HG02840 (cell line): ENCODE data around the gene NAALADL1.
"Not testable (repeated sequence)": the region's sequence is repeated elsewhere in the genome, so short reads cannot be mapped to it uniquely, and the experiment has no call there.

ENCODE experiments used
- ATAC-seq: cut with Tn5 transposase; IDR thresholded peaks from one replicate; pipeline ENCODE4 v1.9.1; 2021; ENCODE audit warnings: mild to moderate bottlenecking, moderate library complexity, moderate number of reproducible peaks; ENCODE audit not compliant: unreplicated experiment, low FRiP score

The NAALADL1 gene

GRCh38 chr11:65017937-65018336 lies 40.4 kb downstream of the NAALADL1 start:
- no peak for ATAC-seq

DNA sequence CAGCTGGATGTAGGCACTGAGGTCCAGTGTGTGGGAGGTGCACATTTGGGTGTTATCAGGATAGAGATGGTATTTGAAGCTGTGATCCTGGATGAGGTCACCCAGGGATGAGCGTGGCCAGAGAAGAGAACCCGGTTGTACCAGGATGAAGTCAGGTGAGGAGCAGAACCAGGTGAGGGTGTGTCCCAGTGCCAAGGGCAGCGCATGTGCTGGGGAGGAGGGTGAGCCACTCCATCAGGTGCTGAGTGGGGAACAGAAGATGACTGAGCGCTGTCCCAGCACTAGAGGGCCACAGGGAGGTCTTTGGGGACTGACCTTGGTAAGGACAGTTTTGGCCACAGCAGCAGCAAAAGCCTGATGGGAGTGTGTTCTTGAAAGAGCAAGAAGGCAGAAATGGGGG lies 41.6 kb downstream of the NAALADL1 start:
- ATAC-seq: no peak

DNA sequence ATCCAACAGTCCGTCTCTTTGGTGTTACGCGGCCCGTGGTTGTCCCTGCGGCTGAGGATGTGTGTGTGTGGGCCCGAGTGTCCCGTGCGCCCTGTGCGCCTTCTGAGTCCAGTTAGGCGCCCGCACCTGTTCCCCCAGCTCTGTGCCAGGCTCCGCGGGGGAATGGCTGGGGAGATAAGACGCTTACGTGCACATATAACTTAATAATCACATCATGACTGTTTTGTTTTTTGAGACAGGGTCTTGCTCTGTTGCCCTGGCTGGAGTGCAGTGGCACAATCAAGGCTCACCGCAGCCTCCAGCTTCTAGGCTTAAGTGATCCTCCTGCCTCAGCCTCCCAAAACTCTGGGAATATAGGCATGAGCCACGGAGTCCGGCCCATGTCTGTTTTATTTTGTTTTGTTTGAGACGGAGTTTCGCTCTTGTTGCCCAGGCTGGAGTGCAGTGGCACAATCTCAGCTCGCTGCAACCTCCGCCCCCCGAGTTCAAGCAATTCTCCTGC lies 43.6 kb downstream of the NAALADL1 start:
- peak; percentile 7 for ATAC-seq

DNA sequence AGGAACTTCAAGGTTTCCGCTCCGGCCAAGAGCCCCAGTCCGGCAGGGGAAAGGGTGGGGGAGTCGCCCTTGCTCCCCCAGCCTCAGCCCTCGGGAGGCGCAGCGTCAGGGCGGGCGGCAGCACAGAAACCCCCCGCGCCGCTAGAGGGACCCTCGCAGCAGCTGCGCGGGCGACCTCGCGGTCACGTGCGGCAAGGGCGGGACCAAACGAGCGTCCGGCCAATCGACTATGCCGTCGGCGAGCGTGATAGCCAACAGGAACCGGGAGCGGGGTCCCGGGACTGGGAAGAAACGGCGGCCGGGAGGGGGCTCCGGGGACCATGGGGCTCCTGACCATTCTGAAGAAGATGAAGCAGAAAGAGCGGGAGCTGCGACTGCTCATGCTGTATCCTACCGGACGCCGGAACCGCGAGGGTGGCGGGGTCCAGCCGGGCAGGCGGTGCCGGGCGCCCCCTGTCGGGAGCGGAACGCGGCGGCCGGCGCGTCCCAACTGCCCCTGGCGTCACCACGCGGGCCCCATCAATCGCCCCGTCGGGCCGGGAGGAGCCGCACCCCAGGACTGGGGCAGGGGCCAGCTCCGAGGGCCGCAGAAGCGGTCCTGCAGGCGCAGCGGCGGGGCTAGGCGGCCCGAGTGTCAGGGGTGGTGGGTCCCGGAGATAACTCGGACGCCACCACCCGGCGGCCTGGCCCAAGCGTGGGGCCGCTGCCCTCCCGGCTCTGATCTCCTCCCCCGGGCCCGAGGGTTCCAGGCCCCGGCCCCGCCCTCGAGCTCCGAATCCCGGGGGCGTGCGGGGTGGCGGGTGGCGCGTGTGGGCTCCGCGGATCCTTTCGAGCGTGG lies 44.2 kb downstream of the NAALADL1 start, which contains the start of gene ARL2:
Gene ARL2, plus strand, starts transcription at position 273 of the 838 bp plus-strand sequence. Its CDS starts 48 bp downstream, at position 321.
- peak; percentile 69 for ATAC-seq

- peak; percentile 61 for ATAC-seq
Measured at GRCh38 chr11:65013130-65013887, 45.0 kb downstream of the NAALADL1 start.

DNA sequence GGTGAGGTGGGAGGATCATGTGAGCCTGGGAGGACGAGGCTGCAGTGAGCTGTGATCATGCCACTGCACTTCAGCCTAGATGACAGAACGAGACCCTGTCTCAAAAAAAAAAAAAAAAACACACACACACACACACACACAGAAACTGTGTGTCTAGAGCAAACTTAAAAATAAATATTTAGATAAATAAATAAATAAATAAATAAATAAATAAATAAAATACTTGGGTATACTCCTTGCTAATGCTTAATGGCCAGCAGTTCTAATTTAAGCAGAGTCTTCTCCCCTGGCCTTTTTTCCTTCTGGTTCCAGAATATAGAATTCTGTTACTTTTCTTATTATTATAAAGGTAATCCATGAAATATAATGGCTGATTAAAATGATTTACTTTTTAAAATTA lies 49.5 kb downstream of the NAALADL1 start:
- no peak for ATAC-seq

GRCh38 chr11:65008016-65008415 lies 50.3 kb downstream of the NAALADL1 start:
- no peak for ATAC-seq

DNA sequence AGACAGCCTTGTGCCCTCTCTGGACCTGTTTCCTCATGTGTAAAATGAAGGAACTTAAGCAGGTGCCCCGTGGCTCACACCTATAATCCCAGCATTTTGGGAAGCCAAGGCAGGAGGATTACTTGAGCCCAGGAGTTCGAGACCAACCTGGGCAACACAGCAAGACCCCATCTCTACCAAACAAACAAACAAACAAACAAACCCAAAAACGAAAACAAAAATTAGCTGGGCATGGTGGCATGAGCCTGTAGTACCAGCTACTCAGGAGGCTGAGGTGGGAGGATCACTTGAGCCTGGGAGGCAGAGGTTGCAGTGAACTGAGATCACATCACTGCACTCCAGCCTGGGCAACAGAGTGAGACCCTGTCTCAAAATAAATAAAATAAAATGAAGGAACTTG lies 54.4 kb downstream of the NAALADL1 start:
- not testable (repeated sequence) for ATAC-seq

GRCh38 chr11:65003282-65003681 lies 55.1 kb downstream of the NAALADL1 start:
- no peak for ATAC-seq

GRCh38 chr11:65002706-65003105 lies 55.6 kb downstream of the NAALADL1 start:
- ATAC-seq: no peak

DNA sequence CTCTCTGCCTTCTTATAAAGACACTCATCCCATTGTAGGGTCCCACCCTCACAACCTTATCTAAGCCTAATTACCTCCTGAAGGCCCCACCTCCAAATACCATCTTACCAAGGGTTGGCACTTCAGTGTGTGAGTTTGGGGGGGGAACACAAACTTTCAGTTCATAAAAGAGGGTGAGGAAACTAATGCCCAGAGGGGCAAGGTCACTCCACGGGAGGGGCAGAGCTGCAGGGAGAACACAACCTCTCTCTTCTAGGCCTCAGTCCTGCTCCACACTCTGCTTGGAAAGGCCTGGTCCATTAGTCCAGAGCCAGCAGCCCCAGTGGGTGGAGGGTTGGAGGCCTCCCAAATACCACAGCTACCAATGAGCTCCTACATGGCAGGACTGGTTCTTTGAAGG lies 58.9 kb downstream of the NAALADL1 start:
- no peak for ATAC-seq

DNA sequence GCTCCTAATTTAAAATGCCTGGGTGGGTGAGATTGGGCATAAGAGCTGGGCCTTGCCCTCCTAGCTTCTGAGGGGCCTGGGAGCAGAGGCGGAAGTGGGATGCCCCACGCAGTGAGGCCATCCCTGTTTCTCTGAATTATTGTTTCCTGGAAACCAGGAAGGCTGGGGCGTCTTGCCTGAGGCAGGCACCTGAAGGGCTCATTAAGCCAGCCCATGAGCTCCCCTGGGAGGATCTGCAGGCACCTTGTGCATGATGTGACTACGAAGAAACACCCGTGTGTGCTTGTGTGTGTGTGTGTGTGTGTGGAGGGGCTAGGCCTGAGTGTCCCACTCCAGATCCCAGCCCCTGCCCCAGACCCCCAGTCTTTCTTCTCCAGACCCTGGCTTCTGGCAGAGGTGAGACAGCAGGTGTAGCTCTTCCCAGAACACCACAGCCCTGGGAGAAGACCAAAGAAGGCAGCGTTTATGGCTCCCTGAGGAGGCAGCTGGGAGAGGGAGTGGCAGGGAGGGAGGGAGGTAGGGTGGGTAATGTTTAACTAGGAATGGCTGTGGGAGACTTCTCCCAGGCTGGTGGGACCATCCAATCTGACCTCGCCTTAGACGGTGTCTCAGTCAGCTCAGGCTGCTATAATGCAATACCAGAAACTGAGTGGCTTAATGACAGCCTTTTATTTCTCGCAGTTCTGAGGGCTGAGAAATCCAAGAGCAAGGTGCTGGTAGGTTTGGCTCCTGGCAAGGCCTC lies 59.5 kb downstream of the NAALADL1 start:
- ATAC-seq: no peak

GRCh38 chr11:64998141-64998540 lies 60.2 kb downstream of the NAALADL1 start:
- ATAC-seq: no peak

DNA sequence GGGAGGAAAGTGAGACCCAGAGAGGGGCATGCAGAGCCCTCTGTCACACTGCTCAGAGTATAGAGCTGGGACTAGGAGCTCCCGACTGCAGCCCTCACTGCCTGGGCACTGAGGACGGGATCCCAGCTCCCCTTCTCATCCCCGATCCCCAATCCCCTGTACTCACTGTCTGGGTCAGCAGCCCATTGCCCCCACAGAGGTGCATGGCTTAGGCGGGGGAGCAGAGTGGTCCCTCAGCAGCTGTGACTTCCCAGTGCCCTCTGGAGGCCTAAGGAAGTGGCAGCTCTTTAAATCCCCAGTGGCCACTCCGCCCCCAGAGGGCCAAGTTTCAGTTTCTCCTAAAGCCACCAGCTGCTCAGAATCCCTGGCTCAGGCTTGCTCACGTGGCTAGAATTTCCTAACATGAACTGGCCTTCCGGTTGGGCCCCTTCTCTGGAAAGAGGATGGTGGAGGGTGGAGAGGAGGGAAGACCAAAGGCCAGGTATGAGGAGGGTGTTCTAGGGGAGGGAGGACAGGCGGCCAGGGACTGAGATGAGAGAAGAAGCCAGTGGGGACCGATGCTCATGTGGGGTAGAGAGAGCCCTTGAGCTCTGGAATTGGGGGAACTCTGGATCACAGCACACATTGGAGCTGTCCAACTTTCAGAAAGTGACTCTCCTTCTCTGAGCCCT lies 61.5 kb downstream of the NAALADL1 start, which contains the start of gene BATF2:
Gene BATF2, minus strand, starts transcription at position 262 of the 671 bp plus-strand sequence. Its CDS starts 57 bp downstream, at position 205.
- no peak for ATAC-seq

GRCh38 chr11:64996327-64996709 lies 62.0 kb downstream of the NAALADL1 start:
- no peak for ATAC-seq
